HFFc6 (cell line): ENCODE data around the gene PRKG1. TPM values are rescaled to one million over a fixed set of nuclear protein-coding genes. Genes with fewer than 3 reads are reported as not detected.

ENCODE experiments used
- DNase-seq: peaks from one replicate; pipeline ENCODE4 v3.0.0-alpha.2; 2018
- H3K27ac Mint-ChIP-seq: 2 replicates; pipeline ENCODE4 v1.8.0; 2020; ENCODE audit warnings: mild to moderate bottlenecking, mixed read lengths
- H3K27me3 Mint-ChIP-seq: 2 replicates; pipeline ENCODE4 v1.8.0; 2021; ENCODE audit warnings: mild to moderate bottlenecking, moderate library complexity, mixed read lengths; ENCODE audit not compliant: insufficient read depth
- H3K36me3 Mint-ChIP-seq: 2 replicates; pipeline ENCODE4 v1.8.0; 2021; ENCODE audit warnings: low read depth, mixed read lengths
- H3K4me1 Mint-ChIP-seq: 2 replicates; pipeline ENCODE4 v1.8.0; 2020; ENCODE audit warnings: low read depth, mixed read lengths
- H3K4me3 Mint-ChIP-seq: 2 replicates; pipeline ENCODE4 v1.8.0; 2020; ENCODE audit warnings: mild to moderate bottlenecking, moderate library complexity, mixed read lengths
- H3K9me3 Mint-ChIP-seq: 2 replicates; pipeline ENCODE4 v1.8.0; 2020; ENCODE audit warnings: mild to moderate bottlenecking, mixed read lengths
- CTCF ChIP-seq: fragments of 200-600 bp; sonication (generic); IDR thresholded peaks from 2 replicates; pipeline ENCODE4 v1.5.0; 2021; ENCODE audit warnings: antibody characterized with exemption, mild to moderate bottlenecking
- total RNA-seq, 6 experiments: library from RNA; stranded (reverse); fragmentation: NEBNext Ultra II Directional; extraction: Animal tissue kit (Norgen Biotek cat#: 25700); gene quantifications; 2 replicates in 1 of 6; 3 replicates in 5 of 6; pipeline ENCODE4 v1.2.3, GENCODE V29; 2021

The PRKG1 gene
- total RNA-seq, 6 experiments from 2014 or later = 9.3 to 10.1 (median 9.8) TPM

GRCh38 chr10:52099026-52099600, 1024.8 kb downstream of the PRKG1 start:
- DNase-seq = no peak
- Mint-ChIP-seq H3K36me3 (no peaks in the 10 kb centered on the region), H3K9me3 (no peaks in the 10 kb centered on the region), H3K27ac (no peak overlapping the region), H3K4me3 (no peak overlapping the region), H3K27me3 (peaks cover 2% of the 10 kb centered on the region; the same call in 1 of the 2 replicates), H3K4me1 (peaks cover 16% of the 10 kb centered on the region)
- no peak for TF ChIP-seq CTCF

GRCh38 chr10:52100011-52100547, 1025.8 kb downstream of the PRKG1 start:
- Mint-ChIP-seq H3K36me3 (no peaks in the 10 kb centered on the region), H3K27me3 (peaks cover 2% of the 10 kb centered on the region; the same call in 1 of the 2 replicates), H3K27ac (no peak overlapping the region), H3K4me1 (peaks cover 16% of the 10 kb centered on the region), H3K9me3 (no peaks in the 10 kb centered on the region), H3K4me3 (no peak overlapping the region)
- DNase-seq = no peak
- TF ChIP-seq CTCF = no peak

GRCh38 chr10:52105301-52105700, 1031.0 kb downstream of the PRKG1 start:
- no peak for TF ChIP-seq CTCF
- no peak overlapping the region for H3K27ac Mint-ChIP-seq
- no peak for DNase-seq
- peaks cover 1% of the 10 kb centered on the region; the same call in 1 of the 2 replicates for H3K27me3 Mint-ChIP-seq
- no peaks in the 10 kb centered on the region for H3K9me3 Mint-ChIP-seq
- no peaks in the 10 kb centered on the region for H3K36me3 Mint-ChIP-seq
- no peak overlapping the region for H3K4me3 Mint-ChIP-seq
- no peaks in the 10 kb centered on the region for H3K4me1 Mint-ChIP-seq

GRCh38 chr10:52106011-52106410, 1031.7 kb downstream of the PRKG1 start:
- Mint-ChIP-seq H3K4me3 (no peak overlapping the region), H3K27me3 (no peaks in the 10 kb centered on the region; the same call in 1 of the 2 replicates), H3K36me3 (no peaks in the 10 kb centered on the region), H3K9me3 (no peaks in the 10 kb centered on the region), H3K27ac (no peak overlapping the region), H3K4me1 (no peaks in the 10 kb centered on the region)
- no peak for DNase-seq
- TF ChIP-seq CTCF = no peak

- no peak overlapping the region for H3K4me3 Mint-ChIP-seq
- no peak for DNase-seq
- H3K9me3 Mint-ChIP-seq = no peaks in the 10 kb centered on the region
- H3K36me3 Mint-ChIP-seq = no peaks in the 10 kb centered on the region
- no peak for TF ChIP-seq CTCF
- no peak overlapping the region for H3K27ac Mint-ChIP-seq
- no peaks in the 10 kb centered on the region; the same call in none of the 2 replicates for H3K27me3 Mint-ChIP-seq
- H3K4me1 Mint-ChIP-seq = no peaks in the 10 kb centered on the region
These were observed 1032.6 kb downstream of the PRKG1 start for GRCh38 chr10:52106899-52107298.
